DMS114 treated with DMSO at 0.1 percent for 48 hours (cell line): Measurements from ENCODE around the gene DNLZ.
"Not testable (repeated sequence)": the region's sequence is repeated elsewhere in the genome, so short reads cannot be mapped to it uniquely, and the experiment has no call there.

ENCODE experiments used
- DNase-seq: peaks from one replicate; lab custom pipeline; 2025; ENCODE audit not compliant: unreplicated experiment; lab: John Stamatoyannopoulos, UW

The DNLZ gene

GRCh38 chr9:136363106-136363948 lies at the start of gene DNLZ:
DNLZ (minus strand) TSS chr9:136363744; CDS start chr9:136363714, 30 bp downstream.
- DNase-seq, result peak; percentile 64

DNA sequence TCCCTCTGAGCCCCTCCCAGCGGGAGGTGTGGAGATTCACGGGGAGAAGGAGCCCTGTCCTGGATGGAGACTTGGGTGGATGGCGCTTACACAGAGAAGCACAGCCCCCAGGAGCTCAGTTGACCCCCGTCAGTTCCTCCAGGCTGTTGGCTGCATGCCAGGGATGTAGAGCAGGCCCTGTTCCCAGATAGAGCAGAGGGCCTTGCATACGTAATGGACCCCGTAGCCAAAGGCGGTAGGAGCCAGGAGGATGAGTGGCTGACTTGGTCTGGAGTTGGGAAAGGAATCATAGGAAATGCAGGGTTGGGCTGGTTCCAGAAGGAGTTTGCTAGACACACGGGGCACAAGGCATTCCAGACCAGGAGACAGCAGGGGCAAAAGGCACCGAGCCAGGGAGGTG lies 49.4 kb upstream of the DNLZ start:
- no peak for DNase-seq

- DNase-seq, result no peak
These were observed 47.8 kb upstream of the DNLZ start for GRCh38 chr9:136411378-136411777.

- peak; percentile 60 for DNase-seq
These were observed 47.1 kb upstream of the DNLZ start, which contains the start of the genes ENTR1 and PMPCA for GRCh38 chr9:136410500-136411287. ENTR1 (minus strand) TSS chr9:136410614; CDS start chr9:136410397, 217 bp downstream. PMPCA (plus strand) TSS chr9:136410658; CDS start chr9:136410669, 11 bp downstream.

- DNase-seq, result no peak
These were observed 46.3 kb upstream of the DNLZ start for GRCh38 chr9:136409557-136410455.

GRCh38 chr9:136407911-136408310 lies 44.4 kb upstream of the DNLZ start:
- no peak for DNase-seq

GRCh38 chr9:136407061-136407460 lies 43.5 kb upstream of the DNLZ start:
- not testable (repeated sequence) for DNase-seq

- DNase-seq, result not testable (repeated sequence)
These were observed 42.4 kb upstream of the DNLZ start for GRCh38 chr9:136405904-136406303.

DNA sequence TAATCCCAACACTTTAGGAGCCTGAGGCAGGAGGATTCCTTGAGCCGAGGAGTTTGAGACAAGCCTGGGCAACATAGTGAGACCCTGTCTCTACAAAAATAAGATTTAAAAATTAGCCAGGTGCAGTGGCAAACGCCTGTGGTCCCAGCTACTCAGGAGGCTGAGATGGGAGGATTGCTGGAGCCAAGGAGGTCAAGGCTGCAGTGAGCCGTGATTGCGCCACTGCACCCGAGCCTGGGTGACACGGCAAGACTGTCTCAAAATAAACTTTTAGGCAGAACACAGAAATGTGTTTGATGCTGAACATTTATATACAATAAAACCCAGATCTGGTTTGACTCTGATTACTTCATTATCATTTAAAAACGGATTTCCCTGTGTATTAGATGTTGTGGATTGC lies 41.9 kb upstream of the DNLZ start:
- no peak for DNase-seq

- DNase-seq, result no peak
These were observed 41.2 kb upstream of the DNLZ start for GRCh38 chr9:136404801-136405136.

- DNase-seq, result no peak
These were observed 40.6 kb upstream of the DNLZ start for GRCh38 chr9:136403915-136404800.

DNA sequence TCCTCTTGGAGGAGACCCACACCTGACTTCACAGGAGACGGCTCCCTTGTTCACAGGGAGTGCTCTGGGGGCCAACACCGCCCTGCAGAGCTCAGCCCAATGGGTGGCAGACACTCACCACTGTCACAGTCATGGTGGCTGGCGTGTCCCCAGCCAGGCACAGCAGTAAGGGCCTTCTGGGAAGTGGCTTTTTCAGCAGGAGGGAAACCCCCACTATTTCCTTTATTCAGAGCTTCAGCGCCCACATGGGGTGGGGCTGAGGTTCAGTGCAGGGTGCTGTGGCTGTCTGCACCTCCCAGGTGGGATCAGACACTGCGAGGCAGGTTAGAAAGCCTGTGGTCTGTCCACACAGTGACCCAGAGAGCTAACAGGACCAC lies 40.0 kb upstream of the DNLZ start:
- DNase-seq, result no peak

GRCh38 chr9:136402067-136402466 lies 38.5 kb upstream of the DNLZ start:
- no peak for DNase-seq

- no peak for DNase-seq
These were observed 37.8 kb upstream of the DNLZ start for GRCh38 chr9:136401173-136401922.

DNA sequence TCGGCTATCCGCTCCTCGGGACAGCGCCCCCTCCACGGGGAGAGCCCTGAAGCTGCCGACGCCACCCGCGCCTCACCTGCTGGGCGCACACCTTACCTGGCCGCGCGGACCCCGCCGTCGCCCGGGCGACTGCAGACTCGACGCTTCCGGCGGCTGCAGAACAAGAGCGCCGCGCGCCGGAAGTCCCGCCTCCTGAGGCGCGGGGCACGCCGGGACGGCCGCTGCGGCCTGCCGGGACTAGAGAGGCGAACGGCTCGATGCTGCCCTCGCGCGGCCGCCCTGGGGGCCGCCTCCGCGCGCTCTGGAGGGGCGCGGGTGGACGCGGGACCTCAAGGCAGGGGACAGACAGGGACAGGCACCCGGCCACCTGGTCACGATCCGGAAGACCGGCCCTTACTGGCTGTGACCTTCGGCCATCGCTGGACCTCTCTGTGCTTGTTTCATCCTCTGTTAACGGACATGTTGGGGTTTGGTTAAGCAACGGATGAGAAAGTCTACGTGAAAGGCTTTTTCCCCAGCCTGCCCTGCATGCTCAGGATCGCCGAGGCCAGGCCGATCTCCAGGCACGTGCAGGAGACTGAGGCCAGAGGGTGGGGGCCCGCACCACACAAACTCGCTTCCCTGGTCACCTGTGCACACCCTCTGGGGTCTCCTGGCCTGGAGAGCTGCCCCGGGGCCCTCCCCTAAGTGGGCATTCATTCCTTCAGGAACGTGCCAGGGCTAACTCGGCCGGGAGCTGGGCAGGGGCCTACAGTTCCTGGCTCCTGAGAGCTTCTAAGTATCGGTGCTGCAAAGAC lies 36.7 kb upstream of the DNLZ start, which contains the start of gene SNAPC4:
TSS of gene SNAPC4 (minus strand) at position 133 of the 797 bp plus-strand sequence. CDS start 1,742 bp downstream, outside the sequence.
- peak; percentile 63 for DNase-seq

- DNase-seq, result no peak
These were observed 35.9 kb upstream of the DNLZ start for GRCh38 chr9:136399176-136400037.

- no peak for DNase-seq
These were observed 34.7 kb upstream of the DNLZ start for GRCh38 chr9:136398286-136398685.
